Ovary (tissue), 9 donors: Measurements from ENCODE around the gene C1orf198. TPM values are rescaled to one million over a fixed set of nuclear protein-coding genes. Genes with fewer than 3 reads are reported as not detected.
"Not testable (repeated sequence)": the region's sequence is repeated elsewhere in the genome, so short reads cannot be mapped to it uniquely, and the experiment has no call there.

Source experiments
- DNase-seq, 5 donors: peaks; one replicate each; pipeline ENCODE4 v3.0.0-alpha.2; 2019 to 2020
- H3K27ac ChIP-seq, 2 donors: fragments of 200-600 bp; one replicate each; pipeline versions ENCODE4 v1.5.1 to v1.8.0; 2019 to 2022
- H3K27me3 ChIP-seq: fragments of 200-600 bp; one replicate; pipeline ENCODE4 v1.8.0; 2022
- H3K36me3 ChIP-seq: fragments of 200-600 bp; sonication (generic); one replicate; pipeline ENCODE4 v1.5.1; 2019
- H3K4me1 ChIP-seq: one replicate; pipeline ENCODE4 v1.8.1; 2013; ENCODE audit warnings: mild to moderate bottlenecking, moderate library complexity; ENCODE audit not compliant: insufficient read depth
- H3K4me3 ChIP-seq: fragments of 200-600 bp; sonication (generic); one replicate; pipeline ENCODE4 v1.5.1; 2017
- H3K9me3 ChIP-seq, 2 donors: fragments of 200-600 bp in 1 of 2; sonication (generic) in 1 of 2; one replicate each; pipeline versions ENCODE4 v1.5.1 to v1.8.1; 2013 to 2019; ENCODE audit warnings: mild to moderate bottlenecking in 1 of 2, moderate library complexity in 1 of 2
- EP300 ChIP-seq: sonication (generic); formaldehyde crosslinking; IDR thresholded peaks from one replicate; pipeline ENCODE4 v1.6.1; 2017; ENCODE audit warnings: antibody characterized with exemption
- POLR2A ChIP-seq: fragments of 450-650 bp; IDR thresholded peaks from one replicate; pipeline ENCODE4 v1.6.1; 2017; ENCODE audit warnings: antibody characterized with exemption, mild to moderate bottlenecking, moderate library complexity
- WGBS, 3 donors: extraction: QIAGEN DNeasy Blood & Tissue Kit in 1 of 3; methylation state at CpG; one replicate each; pipeline versions ENCODE4 v1.1.5 to v1.1.7; 2013 to 2017; 5-methylcytosine and 5-hydroxymethylcytosine counted together
- intact Hi-C, 4 donors: fragments of 100-400 bp; cut with DNase I; formaldehyde crosslinking; loops; one replicate each; pipeline versions ENCODE4 v1.11.0 to v1.15.1; 2022 to 2023
- polyA plus RNA-seq, 2 donors: library from polyadenylated mRNA; stranded (reverse); fragments of 200-250 nt in 1 of 2; fragments of 350-450 nt in 1 of 2; fragmentation: Illumina TruSeq in 1 of 2; extraction: RNeasy Lipid Tissue Mini Kit (QIAGEN cat#74804) in 1 of 2; gene quantifications; one replicate each; pipeline ENCODE4 v1.2.3, GENCODE V29; 2013 to 2014
- total RNA-seq, 7 donors: library from RNA; depleted of rRNA in 2 of 7; stranded (reverse); fragments of >200 nt in 2 of 7; fragmentation: NEBNext Ultra II Directional in 3 of 7; extraction: Animal tissue kit (Norgen Biotek cat#: 25700) in 3 of 7; gene quantifications; one replicate each; pipeline versions ENCODE4 v1.1.0 to v1.2.4, GENCODE V29; 2016 to 2023
- TF ChIP-seq, protein P1 (sequence below), 3 donors: fragments of 450-650 bp in 2 of 3; fragments of 200-600 bp in 1 of 3; IDR thresholded peaks; one replicate each; pipeline versions ENCODE4 v1.5.1 to v1.8.0; 2016 to 2022; ENCODE audit warnings: antibody characterized with exemption in 3 of 3, mild to moderate bottlenecking in 1 of 3
- donor health status: DM: no; HTN: no; CAD: no; lungs with moderate emphysema.
- donor health status: DM: no; HTN: no; CAD: no.
- donor health status: Bipolar disorder and iron deficiency.
- donor health status: DM: yes; HTN: yes; CAD: no.
- donor health status: DM: no; HTN: no; CAD: no.
- donor health status: DM: yes; HTN: yes; CAD: no.

C1orf198 gene
- total and polyA plus RNA-seq, 9 donors = 34.0 to 60.8 (median 43.4) TPM

DNA sequence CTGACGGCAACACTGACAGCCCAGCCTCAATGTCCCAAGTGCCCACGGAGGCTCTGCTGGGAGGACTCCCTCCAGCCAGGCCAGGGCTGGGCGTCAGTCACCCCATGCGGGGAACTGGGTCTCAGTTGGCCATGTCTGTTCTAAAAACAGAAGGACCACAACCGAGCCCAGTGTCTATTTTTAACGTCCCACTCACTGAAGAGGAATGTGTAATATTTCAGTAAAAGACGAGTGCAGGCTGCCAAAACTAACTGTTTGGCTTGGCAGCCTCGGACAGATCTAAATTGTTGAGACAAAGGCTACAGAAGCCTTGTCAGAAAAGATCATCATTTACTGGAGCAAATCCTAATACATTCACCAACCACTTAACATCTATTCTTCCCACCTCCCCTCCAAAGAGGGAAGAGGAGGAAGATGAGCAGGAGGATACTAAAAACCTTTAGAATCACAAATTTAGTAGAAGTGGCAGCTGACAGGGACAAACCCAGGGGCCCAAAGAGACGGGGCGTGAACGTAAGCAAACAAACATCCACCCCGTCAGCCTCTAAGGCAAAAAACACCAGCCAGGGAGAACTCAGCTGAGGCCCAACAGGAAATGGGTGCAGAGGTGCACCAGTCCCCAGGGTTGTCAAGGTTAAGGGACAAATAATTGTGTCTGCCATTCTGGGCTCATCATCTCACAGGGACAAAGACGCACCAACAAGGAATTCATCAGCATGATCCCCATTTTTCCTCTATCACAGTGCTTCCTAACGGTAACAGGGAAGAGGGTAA lies 18.7 kb downstream of the C1orf198 start:
- H3K4me1 ChIP-seq = peaks cover 29% of the 10 kb centered on the region
- intact Hi-C loops = no loop called here
- peak; percentile 65 to 80 (median 73) for DNase-seq
- H3K36me3 ChIP-seq = no peaks in the 10 kb centered on the region
- H3K27ac ChIP-seq = peak overlapping the region; percentile 11 to 69
- H3K4me3 ChIP-seq = no peak overlapping the region
- WGBS, 3 donors = 10 to 20% (median 13%) methylated on average over 14 of the region's 14 CpGs
- TF ChIP-seq, protein P1, sequence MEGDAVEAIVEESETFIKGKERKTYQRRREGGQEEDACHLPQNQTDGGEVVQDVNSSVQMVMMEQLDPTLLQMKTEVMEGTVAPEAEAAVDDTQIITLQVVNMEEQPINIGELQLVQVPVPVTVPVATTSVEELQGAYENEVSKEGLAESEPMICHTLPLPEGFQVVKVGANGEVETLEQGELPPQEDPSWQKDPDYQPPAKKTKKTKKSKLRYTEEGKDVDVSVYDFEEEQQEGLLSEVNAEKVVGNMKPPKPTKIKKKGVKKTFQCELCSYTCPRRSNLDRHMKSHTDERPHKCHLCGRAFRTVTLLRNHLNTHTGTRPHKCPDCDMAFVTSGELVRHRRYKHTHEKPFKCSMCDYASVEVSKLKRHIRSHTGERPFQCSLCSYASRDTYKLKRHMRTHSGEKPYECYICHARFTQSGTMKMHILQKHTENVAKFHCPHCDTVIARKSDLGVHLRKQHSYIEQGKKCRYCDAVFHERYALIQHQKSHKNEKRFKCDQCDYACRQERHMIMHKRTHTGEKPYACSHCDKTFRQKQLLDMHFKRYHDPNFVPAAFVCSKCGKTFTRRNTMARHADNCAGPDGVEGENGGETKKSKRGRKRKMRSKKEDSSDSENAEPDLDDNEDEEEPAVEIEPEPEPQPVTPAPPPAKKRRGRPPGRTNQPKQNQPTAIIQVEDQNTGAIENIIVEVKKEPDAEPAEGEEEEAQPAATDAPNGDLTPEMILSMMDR (IDR thresholded peaks at IDR 0.05) = no peak
- TF ChIP-seq EP300 (no peak), POLR2A (no peak)
- H3K9me3 ChIP-seq = no peaks in the 10 kb centered on the region
- no peaks in the 10 kb centered on the region for H3K27me3 ChIP-seq

DNA sequence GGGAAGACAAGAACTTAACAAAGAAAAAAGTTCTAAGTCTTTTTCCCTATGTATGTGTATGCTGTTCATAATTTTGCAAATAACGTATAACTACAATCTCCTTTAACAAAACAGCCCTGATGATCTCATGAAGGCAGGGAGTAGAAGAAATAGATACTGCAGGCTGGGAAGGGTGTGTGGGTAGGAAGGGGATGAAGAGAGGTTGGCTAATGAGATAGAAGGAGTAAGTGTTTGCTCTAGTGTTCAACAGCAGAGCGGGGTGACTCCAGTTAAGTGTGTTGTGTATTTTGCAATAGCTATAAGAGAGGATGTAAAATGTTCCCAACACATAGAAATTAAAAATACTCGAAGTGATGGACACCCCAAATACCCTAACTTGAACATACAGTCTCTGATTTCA lies 20.1 kb downstream of the C1orf198 start:
- no peak for DNase-seq
- peaks cover 29% of the 10 kb centered on the region for H3K4me1 ChIP-seq
- H3K36me3 ChIP-seq = no peaks in the 10 kb centered on the region
- no peak overlapping the region for H3K27ac ChIP-seq
- no peak for TF ChIP-seq POLR2A
- TF ChIP-seq EP300 = no peak
- TF ChIP-seq, protein P1 (IDR thresholded peaks at IDR 0.05) = no peak
- H3K4me3 ChIP-seq = no peak overlapping the region
- no peaks in the 10 kb centered on the region for H3K27me3 ChIP-seq
- 83 to 91% (median 90%) methylated on average over 3 of the region's 3 CpGs for WGBS, 3 donors
- no peaks in the 10 kb centered on the region for H3K9me3 ChIP-seq
- intact Hi-C loops = no loop called here

DNA sequence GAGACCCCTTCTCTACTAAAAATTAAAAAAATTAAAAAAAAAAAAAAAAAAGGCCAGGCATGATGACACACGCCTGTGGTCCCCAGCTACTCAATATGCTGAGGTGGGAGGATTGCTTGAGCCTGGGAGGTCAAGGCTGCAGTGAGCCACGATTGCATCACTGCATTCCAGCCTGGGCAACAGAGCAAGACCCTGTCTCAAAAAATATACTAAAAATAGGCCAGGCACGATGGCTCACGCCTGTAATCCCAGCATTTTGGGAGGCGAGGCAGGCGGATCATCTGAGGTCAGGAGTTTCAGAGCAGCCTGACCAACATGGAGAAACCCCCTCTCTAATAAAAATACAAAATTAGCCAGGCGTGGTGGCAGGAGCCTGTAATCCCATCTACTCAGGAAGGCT lies 23.1 kb downstream of the C1orf198 start:
- intact Hi-C loops, H3K9me3 ChIP-seq, DNase-seq, H3K36me3 ChIP-seq, H3K27me3 ChIP-seq, H3K27ac ChIP-seq, H3K4me3 ChIP-seq: not testable (repeated sequence)
- WGBS, 3 donors = 40 to 66% (median 56%) methylated on average over 7 of the region's 7 CpGs
- peaks cover 13% of the 10 kb centered on the region for H3K4me1 ChIP-seq

DNA sequence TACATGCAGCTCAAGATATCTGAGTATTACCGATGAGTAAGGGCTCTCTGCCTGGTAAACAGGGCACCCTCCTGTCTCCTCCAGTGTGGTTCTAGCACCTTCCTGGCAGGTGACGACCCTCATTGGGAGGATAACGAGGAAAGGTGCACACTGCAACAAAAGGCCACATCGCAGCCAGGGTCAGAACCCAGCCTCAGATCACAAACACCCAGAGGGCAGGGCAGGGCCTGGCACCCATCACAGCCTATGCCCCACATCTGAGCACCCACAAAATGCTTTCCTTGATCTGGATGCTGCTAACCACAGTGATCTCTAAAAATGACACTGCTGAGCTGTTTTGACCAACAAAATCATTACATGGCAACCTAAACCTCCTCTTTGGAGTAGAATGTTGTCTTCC lies 23.8 kb downstream of the C1orf198 start:
- intact Hi-C loops = no loop called here
- H3K27me3 ChIP-seq = no peaks in the 10 kb centered on the region
- H3K4me3 ChIP-seq = no peak overlapping the region
- H3K9me3 ChIP-seq = no peaks in the 10 kb centered on the region
- WGBS, 3 donors = 92 to 96% (median 94%) methylated on average over 4 of the region's 4 CpGs
- TF ChIP-seq, protein P1 (IDR thresholded peaks at IDR 0.05) = no peak
- TF ChIP-seq EP300 (no peak), POLR2A (no peak)
- H3K4me1 ChIP-seq = peaks cover 9% of the 10 kb centered on the region
- DNase-seq = no peak
- no peaks in the 10 kb centered on the region for H3K36me3 ChIP-seq
- no peak overlapping the region for H3K27ac ChIP-seq
